Astrocyte (in vitro differentiated cells and primary cell): ENCODE data around the gene PPFIBP1.

Experiments
- CTCF ChIP-seq: IDR thresholded peaks from 2 replicates; pipeline ENCODE4 v1.5.1; 2011; ENCODE audit warnings: low read depth, mild to moderate bottlenecking, inconsistent platforms, low read length, moderate library complexity; ENCODE audit not compliant: insufficient read depth
- EZH2 ChIP-seq: IDR thresholded peaks from 2 replicates; pipeline ENCODE4 v1.6.1; 2012; ENCODE audit warnings: mild to moderate bottlenecking, low read length, inconsistent platforms; ENCODE audit not compliant: insufficient read depth

DNA sequence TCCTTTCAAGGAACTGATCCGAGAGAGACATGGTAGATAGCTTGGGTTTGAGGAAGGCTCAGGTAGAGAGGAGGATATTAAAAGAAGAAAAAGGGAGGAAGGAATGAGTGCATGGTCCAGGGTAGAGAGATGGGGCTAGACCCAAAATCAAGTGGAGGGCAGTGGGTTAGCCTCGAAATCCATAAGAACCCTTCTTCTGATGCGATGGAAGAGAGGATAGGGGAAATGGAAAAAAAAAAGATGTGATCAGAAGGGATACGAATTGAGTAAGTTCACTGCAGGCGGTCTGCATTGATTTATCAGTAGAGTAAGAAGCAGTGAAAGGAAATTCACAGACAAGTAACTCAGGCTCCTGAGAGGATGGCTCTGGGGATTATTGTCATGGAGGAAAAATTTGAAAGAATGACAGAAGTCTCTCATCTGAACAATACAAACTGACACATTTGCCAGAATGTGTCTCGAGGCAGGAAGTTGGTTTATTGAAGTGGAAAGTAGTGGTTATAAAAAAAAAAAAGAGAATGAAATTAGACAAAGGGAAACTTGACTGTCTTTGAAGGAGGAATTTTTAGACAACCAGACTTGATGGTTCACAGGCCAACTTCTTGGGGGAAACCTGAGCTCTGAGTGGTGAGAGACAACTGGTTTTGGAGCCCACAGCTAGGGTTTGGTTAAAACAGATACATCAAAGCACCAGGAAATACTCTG is 10.2 kb downstream of the PPFIBP1 start:
- no peak for TF ChIP-seq CTCF
- TF ChIP-seq EZH2 = no peak
